ENCODE measurements around the gene UNC5A. TPM values are rescaled to one million over a fixed set of nuclear protein-coding genes. Genes with fewer than 3 reads are reported as not detected.

UNC5A gene
- total and polyA plus RNA-seq, 4 donors: 3.1 to 18.2 (median 10.2) TPM

GRCh38 chr5:176927562-176927961, 117.2 kb downstream of the UNC5A start:
- Histone ChIP-seq H3K27ac (ENCODE audit: low read depth, low read length) (no peak overlapping the region), H3K27me3 (ENCODE audit: control insufficient read depth, insufficient read depth, low read length) (no peaks in the 10 kb centered on the region), H3K4me3 (ENCODE audit: low read depth, low read length) (no peak overlapping the region), H3K9me3 (ENCODE audit: control insufficient read depth, insufficient read depth, low read length) (no peaks in the 10 kb centered on the region), H3K36me3 (ENCODE audit: control insufficient read depth, insufficient read depth, low read length) (no peaks in the 10 kb centered on the region), H3K4me1 (ENCODE audit: control insufficient read depth, insufficient read depth, low read length) (no peaks in the 10 kb centered on the region)
- 100% methylated on average over 1 of the region's 3 CpGs for WGBS (ENCODE audit: insufficient coverage)
- DNase-seq (ENCODE audit: low read depth in 4 of 6, low spot score in 6 of 6): no peak

GRCh38 chr5:176929654-176930053, 119.3 kb downstream of the UNC5A start:
- Histone ChIP-seq H3K27me3 (ENCODE audit: control insufficient read depth, insufficient read depth, low read length) (no peaks in the 10 kb centered on the region), H3K9me3 (ENCODE audit: control insufficient read depth, insufficient read depth, low read length) (no peaks in the 10 kb centered on the region), H3K4me3 (ENCODE audit: low read depth, low read length) (no peak overlapping the region), H3K36me3 (ENCODE audit: control insufficient read depth, insufficient read depth, low read length) (no peaks in the 10 kb centered on the region), H3K27ac (ENCODE audit: low read depth, low read length) (no peak overlapping the region), H3K4me1 (ENCODE audit: control insufficient read depth, insufficient read depth, low read length) (no peaks in the 10 kb centered on the region)
- DNase-seq (ENCODE audit: low read depth in 4 of 6, low spot score in 6 of 6): no peak
- no CpG with 5 or more reads among the region's 1 CpG for WGBS (ENCODE audit: insufficient coverage)

Other genes starting within 250 kb of the UNC5A start
- gene GPRIN1, start 200.4 kb upstream of the UNC5A start, total RNA-seq: 10 to 100 TPM; 14.7 to 25.2 TPM
- 10 to 100 TPM; 60.6 to 62.4 TPM for gene GPRIN1, start 200.4 kb upstream of the UNC5A start, polyA plus RNA-seq (ENCODE audit: insufficient read length in 2 of 2)
- gene SNCB, start 180.0 kb upstream of the UNC5A start, total RNA-seq: 10 to 100 TPM; 13.6 to 47.2 TPM
- 100 to 1,000 TPM; 267 to 271 TPM for gene SNCB, start 180.0 kb upstream of the UNC5A start, polyA plus RNA-seq (ENCODE audit: insufficient read length in 2 of 2)
- gene EIF4E1B, start 179.9 kb upstream of the UNC5A start, total RNA-seq: 1 to 10 TPM in 1 of 2 donors, under 1 TPM in 1; 0.44 to 1.2 TPM
- gene EIF4E1B, start 179.9 kb upstream of the UNC5A start, polyA plus RNA-seq (ENCODE audit: insufficient read length in 2 of 2): 1 to 10 TPM; 1.9 to 4.0 TPM
- gene TSPAN17, start 163.1 kb upstream of the UNC5A start, total RNA-seq: 10 to 100 TPM; 20.8 to 33.4 TPM
- gene TSPAN17, start 163.1 kb upstream of the UNC5A start, polyA plus RNA-seq (ENCODE audit: insufficient read length in 2 of 2): 10 to 100 TPM; 49.9 to 55.1 TPM
- gene HK3, start 88.8 kb downstream of the UNC5A start, total RNA-seq: 1 to 10 TPM in 1 of 2 donors, under 1 TPM in 1; 0.66 to 4.9 TPM
- 1 to 10 TPM in 1 of 2 donors, under 1 TPM in 1; 0.74 to 1.6 TPM for gene HK3, start 88.8 kb downstream of the UNC5A start, polyA plus RNA-seq (ENCODE audit: insufficient read length in 2 of 2)
- 10 to 100 TPM; 37.7 to 51.8 TPM for gene UIMC1, start 196.2 kb downstream of the UNC5A start, total RNA-seq
- 10 to 100 TPM; 28.2 to 38.7 TPM for gene UIMC1, start 196.2 kb downstream of the UNC5A start, polyA plus RNA-seq (ENCODE audit: insufficient read length in 2 of 2)
- 10 to 100 TPM; 27.4 to 36.4 TPM for gene ZNF346, start 212.1 kb downstream of the UNC5A start, total RNA-seq
- 10 to 100 TPM; 29.0 to 43.9 TPM for gene ZNF346, start 212.1 kb downstream of the UNC5A start, polyA plus RNA-seq (ENCODE audit: insufficient read length in 2 of 2)

Measured in spinal cord (tissue), 10 donors.